WI38 (cell line): ENCODE results near the gene FSD1L.
A peak's percentile ranks its signal among the peaks of the same experiment; 100 is the strongest.

Experiments used
- H3K4me3 ChIP-seq: 2 replicates; pipeline ENCODE4 v1.5.1; 2011; ENCODE audit warnings: low read depth, mild to moderate bottlenecking, control low read depth, low read length
- CTCF ChIP-seq: IDR thresholded peaks from 2 replicates; pipeline ENCODE4 v1.5.1; 2012; ENCODE audit warnings: low read depth, mild to moderate bottlenecking, control low read depth, low read length

The FSD1L gene

GRCh38 chr9:105445203-105445881, 2.5 kb upstream of the FSD1L start:
- no peak overlapping the region for H3K4me3 ChIP-seq
- TF ChIP-seq CTCF, result no peak

GRCh38 chr9:105447386-105447813, 434 bp upstream of the FSD1L start:
- peak overlapping the region; percentile 90 for H3K4me3 ChIP-seq
- no peak for TF ChIP-seq CTCF

GRCh38 chr9:105449081-105449480, 1.2 kb downstream of the FSD1L start:
- peak overlapping the region; percentile 90 for H3K4me3 ChIP-seq
- TF ChIP-seq CTCF, result no peak

GRCh38 chr9:105452185-105452584, 4.4 kb downstream of the FSD1L start:
- no peak overlapping the region for H3K4me3 ChIP-seq
- no peak for TF ChIP-seq CTCF

GRCh38 chr9:105455836-105456475, 8.1 kb downstream of the FSD1L start:
- no peak for TF ChIP-seq CTCF
- H3K4me3 ChIP-seq, result no peak overlapping the region

GRCh38 chr9:105457560-105458294, 9.9 kb downstream of the FSD1L start:
- no peak overlapping the region for H3K4me3 ChIP-seq
- TF ChIP-seq CTCF, result no peak

- no peak overlapping the region for H3K4me3 ChIP-seq
- no peak for TF ChIP-seq CTCF
Observed at GRCh38 chr9:105458404-105458803, 10.6 kb downstream of the FSD1L start.
